IMR-90 (cell line): Measurements from ENCODE around the gene GAPDH. TPM values are rescaled to one million over a fixed set of nuclear protein-coding genes. Genes with fewer than 3 reads are reported as not detected.
A peak's percentile ranks its signal among the peaks of the same experiment; 100 is the strongest.

ENCODE experiments used
- ATAC-seq: fragments of 200-7000 bp; cut with Tn5 transposase; 2 replicates; pipeline ENCODE4 v1.9.1; 2020; ENCODE audit warnings: low read depth, mild to moderate bottlenecking, moderate library complexity
- BruUV-seq: library from RNA; stranded (reverse); fragments of 400-500 nt; replicated peaks from 2 replicates; lab custom pipeline; 2021; lab: Mats Ljungman, UMichigan
- CTCF ChIA-PET: fragments of 300-600 bp; formaldehyde crosslinking; extraction: SDS; loops from one replicate; lab custom pipeline; 2021; ENCODE audit warnings: antibody characterized with exemption; lab: Yijun Ruan, JAX
- POLR2A ChIA-PET: fragments of 300-600 bp; sonication (Branson Sonifier 250); formaldehyde crosslinking; loops from one replicate; lab custom pipeline; 2022; ENCODE audit warnings: antibody characterized with exemption; ENCODE audit not compliant: unreplicated experiment; lab: Charles Lee
- DNase-seq: peaks from one replicate; pipeline ENCODE4 v3.0.0; 2013
- H2AFZ ChIP-seq: replicated peaks from 2 replicates; pipeline ENCODE3; 2013; ENCODE audit warnings: low read length, mild to moderate bottlenecking; ENCODE audit not compliant: poor library complexity
- H2AK5ac ChIP-seq: 2 replicates; pipeline ENCODE4 v1.6.1; 2013; ENCODE audit warnings: low read depth, low read length, inconsistent platforms
- H2AK9ac ChIP-seq: replicated peaks from 2 replicates; pipeline ENCODE3; 2013; ENCODE audit warnings: mild to moderate bottlenecking, low read depth, low read length, moderate library complexity; ENCODE audit not compliant: poor library complexity
- H2BK120ac ChIP-seq: 2 replicates; pipeline ENCODE4 v1.6.1; 2013; ENCODE audit warnings: low read depth, low read length, inconsistent platforms
- H2BK15ac ChIP-seq: 3 replicates; pipeline ENCODE4 v1.6.1; 2013; ENCODE audit warnings: low read depth, low read length, inconsistent platforms
- H2BK20ac ChIP-seq: 2 replicates; pipeline ENCODE4 v1.6.1; 2013; ENCODE audit warnings: low read depth, mild to moderate bottlenecking, inconsistent platforms, low read length, moderate library complexity
- H2BK5ac ChIP-seq: 2 replicates; pipeline ENCODE4 v1.6.1; 2013; ENCODE audit warnings: mild to moderate bottlenecking, low read depth, low read length, inconsistent platforms; ENCODE audit not compliant: poor library complexity, severe bottlenecking
- H3K14ac ChIP-seq: replicated peaks from 2 replicates; pipeline ENCODE4 v1.6.1; 2013; ENCODE audit warnings: low read depth, low read length, inconsistent platforms
- H3K18ac ChIP-seq: 2 replicates; pipeline ENCODE4 v1.6.1; 2013; ENCODE audit warnings: low read depth, low read length, control low read depth
- H3K23ac ChIP-seq: 2 replicates; pipeline ENCODE4 v1.6.1; 2013; ENCODE audit warnings: low read depth, low read length, inconsistent platforms
- H3K27ac ChIP-seq: 2 replicates; pipeline ENCODE4 v1.5.1; 2013; ENCODE audit warnings: mild to moderate bottlenecking, control low read depth, low read length; ENCODE audit not compliant: insufficient read depth
- H3K27me3 ChIP-seq: 2 replicates; pipeline ENCODE4 v1.6.1; 2013; ENCODE audit warnings: low read length; ENCODE audit not compliant: control insufficient read depth, insufficient read depth
- H3K36me3 ChIP-seq: 2 replicates; pipeline ENCODE4 v1.6.1; 2013; ENCODE audit warnings: low read length, mixed read lengths; ENCODE audit not compliant: control insufficient read depth, insufficient read depth
- H3K4ac ChIP-seq: 2 replicates; pipeline ENCODE4 v1.6.1; 2013; ENCODE audit warnings: low read depth, low read length, inconsistent platforms
- H3K4me1 ChIP-seq: 2 replicates; pipeline ENCODE4 v1.6.1; 2013; ENCODE audit warnings: low read length, mixed read lengths; ENCODE audit not compliant: control insufficient read depth, insufficient read depth
- H3K4me2 ChIP-seq: 2 replicates; pipeline ENCODE4 v1.6.1; 2013; ENCODE audit warnings: low read depth, mild to moderate bottlenecking, control low read depth, low read length, moderate library complexity
- H3K4me3 ChIP-seq: 2 replicates; pipeline ENCODE4 v1.5.1; 2013; ENCODE audit warnings: low read depth, mild to moderate bottlenecking, control low read depth, low read length, moderate library complexity; ENCODE audit not compliant: insufficient read depth
- H3K56ac ChIP-seq: 2 replicates; pipeline ENCODE4 v1.6.1; 2013; ENCODE audit warnings: low read length, inconsistent platforms; ENCODE audit not compliant: insufficient read depth; ENCODE audit errors: extremely low read depth
- H3K79me1 ChIP-seq, 2 experiments: 2 replicates each; pipeline ENCODE4 v1.6.1; 2013; ENCODE audit warnings: low read length in 2 of 2, inconsistent platforms in 1 of 2, low read depth in 1 of 2
- H3K9ac ChIP-seq: 2 replicates; pipeline ENCODE4 v1.6.1; 2013; ENCODE audit warnings: low read depth, low read length, control low read depth
- H3K9me1 ChIP-seq: 2 replicates; pipeline ENCODE4 v1.6.1; 2013; ENCODE audit warnings: low read length, inconsistent platforms; ENCODE audit not compliant: insufficient read depth
- H3K9me3 ChIP-seq: 2 replicates; pipeline ENCODE4 v1.6.1; 2013; ENCODE audit warnings: low read length; ENCODE audit not compliant: control insufficient read depth, insufficient read depth
- H4K20me1 ChIP-seq: 2 replicates; pipeline ENCODE4 v1.6.1; 2013; ENCODE audit warnings: low read length, inconsistent platforms; ENCODE audit not compliant: insufficient read depth
- H4K5ac ChIP-seq: 2 replicates; pipeline ENCODE4 v1.6.1; 2013; ENCODE audit warnings: mild to moderate bottlenecking, low read depth, low read length, control low read depth
- H4K8ac ChIP-seq, 2 experiments: 2 replicates each; pipeline ENCODE4 v1.6.1; 2013; ENCODE audit warnings: low read depth in 2 of 2, low read length in 2 of 2, control low read depth in 1 of 2, inconsistent platforms in 1 of 2
- H4K91ac ChIP-seq: 2 replicates; pipeline ENCODE4 v1.6.1; 2013; ENCODE audit warnings: low read depth, low read length, inconsistent platforms; ENCODE audit not compliant: insufficient read depth
- BHLHE40 ChIP-seq: fragments of 150-350 bp; IDR thresholded peaks from 2 replicates; pipeline ENCODE4 v1.6.1; 2016; ENCODE audit warnings: mild to moderate bottlenecking, low read depth, low read length
- ELK1 ChIP-seq: fragments of 150-350 bp; IDR thresholded peaks from 2 replicates; pipeline ENCODE4 v1.6.1; 2016; ENCODE audit warnings: low read depth, mild to moderate bottlenecking, low read length, moderate library complexity, borderline replicate concordance
- MAZ ChIP-seq: IDR thresholded peaks from 2 replicates; pipeline ENCODE4 v1.6.1; 2012; ENCODE audit warnings: low read depth, mild to moderate bottlenecking, low read length, improper control_type of control experiment, moderate library complexity, borderline replicate concordance
- MXI1 ChIP-seq: IDR thresholded peaks from 2 replicates; pipeline ENCODE4 v1.6.1; 2012; ENCODE audit warnings: low read depth, mild to moderate bottlenecking, low read length, moderate library complexity, borderline replicate concordance
- RAD21 ChIP-seq: IDR thresholded peaks from 2 replicates; pipeline ENCODE4 v1.6.1; 2012; ENCODE audit warnings: low read length, improper control_type of control experiment
- RCOR1 ChIP-seq: IDR thresholded peaks from 2 replicates; pipeline ENCODE4 v1.6.1; 2012; ENCODE audit warnings: mild to moderate bottlenecking, low read length, improper control_type of control experiment; ENCODE audit not compliant: insufficient replicate concordance
- SMC3 ChIP-seq: fragments of 150-350 bp; IDR thresholded peaks from 2 replicates; pipeline ENCODE4 v1.6.1; 2016; ENCODE audit warnings: low read depth, mild to moderate bottlenecking, antibody characterized with exemption, low read length, moderate library complexity
- WGBS, 2 experiments: methylation state at CpG; one replicate each; pipeline versions ENCODE4 v1.1.5 to v1.1.7; 2013; ENCODE audit warnings: missing lambda C conversion rate in 2 of 2; ENCODE audit not compliant: insufficient read length in 1 of 2; ENCODE audit errors: extremely low coverage in 2 of 2; 5-methylcytosine and 5-hydroxymethylcytosine counted together
- dilution Hi-C: fragments of 300-500 bp; cut with HindIII; formaldehyde crosslinking; loops from one replicate; pipeline ENCODE4 v1.14.3; 2018; ENCODE audit warnings: low sequenced_read_pairs; ENCODE audit not compliant: unreplicated experiment
- in situ Hi-C: fragments of 300-500 bp; cut with MboI; formaldehyde crosslinking; loops from 3 replicates; pipeline ENCODE4 v1.14.3; 2019; ENCODE audit warnings: low sequenced_read_pairs, inconsistent platforms, mixed read lengths
- intact Hi-C: fragments of 100-400 bp; cut with micrococcal nuclease; formaldehyde crosslinking; loops from 2 replicates; pipeline ENCODE4 v1.10.0; 2022
- polyA plus RNA-seq, 3 experiments: library from polyadenylated mRNA; depleted of rRNA; stranded (reverse); fragments of >200 nt; gene quantifications; 2 replicates each; pipeline ENCODE4 v1.2.3, GENCODE V29; 2012; ENCODE audit warnings: low replicate concordance in 1 of 3
- total RNA-seq: library from RNA; depleted of rRNA; stranded (reverse); fragments of >200 nt; gene quantifications from 2 replicates; pipeline ENCODE4 v1.2.3, GENCODE V29; 2012

The GAPDH gene
- total and polyA plus RNA-seq, 2 of the 4 experiments (the other 2 are of a cell fraction): 12,939 to 21,893 TPM

- Histone ChIP-seq H2BK5ac (peak overlapping the region; percentile 63), H3K4ac (peak overlapping the region; percentile 67), H3K18ac (no peak overlapping the region), H3K14ac (peak overlapping the region; percentile 34), H3K4me1 (peaks cover 11% of the 10 kb centered on the region; the same call in 1 of the 2 replicates), H2BK20ac (no peak overlapping the region), H4K5ac (no peak overlapping the region), H2BK15ac (no peak overlapping the region), H4K91ac (no peak overlapping the region), H3K23ac (peak overlapping the region; percentile 35), H3K4me3 (no peak overlapping the region), H3K36me3 (peaks cover 63% of the 10 kb centered on the region), H2BK120ac (no peak overlapping the region), H3K9me3 (no peaks in the 10 kb centered on the region), H3K56ac (no peak overlapping the region), H2AK5ac (peak overlapping the region; percentile 68; the same call in 1 of the 2 replicates), H2AK9ac (peak overlapping the region; percentile 85), H4K8ac (no peak overlapping the region), H3K9ac (no peak overlapping the region), H3K4me2 (peak overlapping the region; percentile 42; the same call in 1 of the 2 replicates), H3K27ac (peak overlapping the region; percentile 65), H4K20me1 (peaks cover 64% of the 10 kb centered on the region), H2AFZ (peak overlapping the region; percentile 82), H3K27me3 (no peaks in the 10 kb centered on the region), H3K79me1 (peaks cover 0 to 72% of the 10 kb centered on the region in 2 experiments; a peak in 3 of 4 replicates), H3K9me1 (no peaks in the 10 kb centered on the region)
- intact Hi-C loops (loop anchor here (1.0 to 2.0 kb wide), 2 partner anchors 8 to 70 kb away; partner anchors contain the start of gene VAMP1), dilution Hi-C loops (no loop called here), in situ Hi-C loops (loop anchor here (5.0 to 10.0 kb wide), 2 partner anchors 118 to 206 kb away; no protein-coding TSS in a partner anchor)
- ChIA-PET CTCF (no interaction called here), POLR2A (interaction anchor here (1.0 kb wide), 2 partner anchors 8 to 11 kb away, joined by 4 to 6 read pairs; no protein-coding TSS in a partner anchor)
- WGBS, 2 experiments: 27% methylated on average over 14 of the region's 35 CpGs; no CpG with 5 or more reads in 1 of the 2 experiments
- no TSS peak for BruUV-seq
- ATAC-seq: peak; percentile 70
- no peak for TF ChIP-seq RAD21
- peak; percentile 61 for TF ChIP-seq RCOR1
- TF ChIP-seq BHLHE40: peak; percentile 57
- 0 out of 2 replicates have a peak, but pooled peaks have one; percentile 44 for TF ChIP-seq ELK1
- TF ChIP-seq MAZ: peak; percentile 90
- no peak for TF ChIP-seq SMC3
- peak; percentile 19; the same call in 1 of the 2 replicates for TF ChIP-seq MXI1
- DNase-seq: peak; percentile 93
These were observed 6.0 kb downstream of the GAPDH start for GRCh38 chr12:6540181-6540877.
